Gastrocnemius medialis (tissue), 4 donors: ENCODE data around the gene NR1H2.

Source experiments
- CTCF ChIP-seq, 5 experiments: fragments of 450-650 bp in 3 of 5; fragments of 200-600 bp in 2 of 5; sonication (generic) in 2 of 5; IDR thresholded peaks in 4 of 5; conservative IDR thresholded peaks in 1 of 5; 1 replicate in 4 of 5; 2 replicates in 1 of 5; pipeline ENCODE4 v1.5.1; 2016 to 2019; ENCODE audit warnings: antibody characterized with exemption in 5 of 5, mild to moderate bottlenecking in 3 of 5, moderate library complexity in 3 of 5
- POLR2A ChIP-seq, 2 donors: fragments of 450-650 bp; IDR thresholded peaks; one replicate each; pipeline ENCODE4 v1.6.1; 2017; ENCODE audit warnings: antibody characterized with exemption in 2 of 2, mild to moderate bottlenecking in 2 of 2, moderate library complexity in 2 of 2

GRCh38 chr19:50349277-50350057, 26.8 kb upstream of the NR1H2 start:
- TF ChIP-seq CTCF (IDR thresholded peaks at IDR 0.05 in 4 of 5, conservative IDR thresholded peaks at IDR 0.05 in 1 of 5): no peak
- no peak for TF ChIP-seq POLR2A (IDR thresholded peaks at IDR 0.05)
